Stimulated activated CD4-positive, alpha-beta T cell treated with anti-CD3 and anti-CD28 coated beads, TNF-alpha, amount 100 ng/mL, for 1 hour (primary cell): ENCODE data around the gene KRT33B.

ENCODE experiments used
- DNase-seq, 3 donors: peaks; one replicate each; pipeline ENCODE4 v3.0.0-alpha.2; 2020; ENCODE audit warnings: low read depth in 3 of 3, low spot score in 1 of 3

KRT33B gene

DNA sequence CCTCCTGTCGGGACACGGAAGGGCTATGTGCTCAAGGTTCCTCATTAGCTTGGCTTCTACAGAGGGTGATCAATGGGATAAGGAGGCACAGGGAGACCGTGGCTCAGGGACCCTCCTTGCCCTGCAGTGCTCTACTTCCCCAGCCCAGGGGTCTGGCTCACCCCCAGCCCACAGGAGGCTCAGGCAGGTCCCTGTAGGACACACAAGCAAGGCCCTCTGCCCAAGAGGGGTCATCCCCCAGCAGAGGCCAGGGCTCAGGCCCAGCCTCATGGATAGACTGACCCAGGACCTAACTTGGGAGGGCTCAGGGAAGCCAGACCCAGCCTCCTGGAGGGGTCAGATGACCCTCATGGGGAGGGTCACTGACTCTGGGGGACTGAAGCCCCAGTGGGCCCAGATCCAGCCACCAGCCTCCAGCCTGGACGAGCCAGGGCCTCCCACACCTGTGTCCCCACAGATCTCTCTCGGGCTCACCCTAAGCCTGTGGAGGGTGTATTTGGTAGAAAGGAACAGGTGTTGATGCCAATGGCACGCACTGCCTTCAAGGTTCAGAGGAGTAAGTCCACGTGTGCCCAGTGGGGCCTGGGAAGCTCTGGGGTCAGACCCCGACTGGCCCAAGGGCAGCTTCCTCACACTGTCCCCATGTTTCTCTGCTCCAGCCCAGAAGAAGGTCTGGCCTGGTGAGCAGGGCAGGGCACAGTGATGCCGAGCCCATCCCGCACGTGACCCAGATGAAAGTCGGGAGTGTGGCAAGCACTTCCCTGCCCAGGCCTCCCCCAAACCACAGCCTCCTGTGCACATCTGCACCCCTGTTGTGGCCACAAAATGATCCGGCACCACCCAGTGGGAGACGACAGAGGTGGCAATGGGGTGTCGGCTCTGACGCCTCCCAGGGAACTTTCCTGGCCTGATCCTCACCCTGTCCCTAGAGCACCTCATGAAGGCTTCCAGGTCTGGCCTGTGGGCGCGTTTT lies 43.2 kb downstream of the KRT33B start:
- DNase-seq, result no peak

DNA sequence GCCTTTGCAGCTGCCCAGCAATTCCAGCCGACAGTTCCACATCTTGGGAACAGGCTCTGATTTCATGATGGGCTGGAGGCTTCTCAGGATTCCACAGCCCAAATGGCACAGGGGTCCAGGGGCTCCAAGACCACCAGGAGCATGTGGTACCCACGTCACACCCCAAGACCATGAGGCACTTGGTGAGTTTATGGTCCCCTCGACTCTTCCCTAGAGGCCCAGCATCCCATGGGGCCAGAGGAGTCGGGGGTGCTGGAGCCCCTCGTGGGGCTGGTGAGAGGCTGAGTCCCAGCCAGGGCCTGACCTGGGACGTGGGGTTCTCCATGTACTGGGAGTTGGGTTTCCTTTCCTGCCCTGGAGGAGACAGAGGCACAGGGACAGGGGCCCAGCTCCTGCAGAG lies 44.0 kb downstream of the KRT33B start:
- no peak for DNase-seq

DNA sequence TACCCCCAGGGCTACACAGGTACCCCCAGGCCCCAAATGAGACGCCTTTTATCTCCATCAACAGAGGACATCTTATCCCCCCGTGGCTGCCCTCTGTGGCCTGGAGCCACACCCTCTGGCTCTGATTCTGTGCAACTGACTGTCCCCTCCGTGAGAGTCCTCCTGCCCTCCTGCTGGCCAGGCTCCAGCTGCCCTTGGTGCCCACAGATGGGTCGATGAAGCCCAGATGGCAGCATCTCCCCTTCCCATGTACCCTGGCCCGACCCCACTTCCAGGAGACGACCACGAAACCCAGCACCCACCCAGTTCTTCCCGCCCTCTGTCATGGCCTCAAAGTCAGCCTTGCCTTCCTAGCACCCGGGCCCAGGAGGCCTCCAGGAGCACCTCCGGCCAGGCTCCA lies 44.5 kb downstream of the KRT33B start:
- no peak for DNase-seq

DNA sequence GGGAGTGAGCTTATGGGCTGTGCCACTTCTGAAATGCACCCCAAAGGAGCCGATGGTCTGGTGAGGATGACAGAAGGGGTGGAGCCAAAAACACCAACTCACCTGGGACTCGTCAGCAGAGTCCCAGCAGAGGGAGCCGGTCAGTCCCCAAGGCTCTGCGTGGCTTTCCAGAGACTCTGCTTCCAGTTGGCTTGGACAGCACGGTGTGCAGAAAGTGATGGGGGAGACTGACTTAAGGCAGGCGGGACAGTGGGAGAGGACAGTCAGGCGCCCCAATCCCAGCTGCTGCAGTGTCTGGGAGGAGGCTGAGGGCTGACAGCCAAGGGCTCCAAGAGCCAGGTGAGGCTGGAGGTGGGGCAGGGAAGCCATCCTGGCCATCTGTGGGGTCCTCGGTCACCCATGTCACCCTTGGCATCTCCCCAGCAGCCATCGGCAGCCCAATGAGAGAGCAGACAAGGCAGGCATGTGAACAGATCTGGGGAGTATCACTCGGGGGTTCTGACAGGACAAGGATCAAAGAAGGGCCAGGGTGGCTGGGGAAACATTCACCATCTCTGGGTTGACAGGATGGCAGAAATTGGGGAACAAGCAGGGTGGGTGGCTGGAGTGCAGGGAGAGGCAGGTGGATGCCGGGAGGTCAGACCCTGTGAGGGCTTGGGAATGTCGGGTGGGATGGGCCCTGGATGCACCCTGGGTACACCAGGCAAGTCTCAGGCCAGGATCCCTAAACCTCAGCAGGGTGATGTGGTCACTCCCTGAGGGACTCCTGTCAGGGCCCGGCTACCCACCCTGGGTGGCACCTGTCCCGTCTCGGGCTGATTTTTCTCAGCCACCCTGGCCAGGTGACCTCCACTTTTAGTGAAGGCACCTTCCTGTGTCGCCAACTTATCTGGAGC lies 45.2 kb downstream of the KRT33B start:
- DNase-seq, result no peak

DNA sequence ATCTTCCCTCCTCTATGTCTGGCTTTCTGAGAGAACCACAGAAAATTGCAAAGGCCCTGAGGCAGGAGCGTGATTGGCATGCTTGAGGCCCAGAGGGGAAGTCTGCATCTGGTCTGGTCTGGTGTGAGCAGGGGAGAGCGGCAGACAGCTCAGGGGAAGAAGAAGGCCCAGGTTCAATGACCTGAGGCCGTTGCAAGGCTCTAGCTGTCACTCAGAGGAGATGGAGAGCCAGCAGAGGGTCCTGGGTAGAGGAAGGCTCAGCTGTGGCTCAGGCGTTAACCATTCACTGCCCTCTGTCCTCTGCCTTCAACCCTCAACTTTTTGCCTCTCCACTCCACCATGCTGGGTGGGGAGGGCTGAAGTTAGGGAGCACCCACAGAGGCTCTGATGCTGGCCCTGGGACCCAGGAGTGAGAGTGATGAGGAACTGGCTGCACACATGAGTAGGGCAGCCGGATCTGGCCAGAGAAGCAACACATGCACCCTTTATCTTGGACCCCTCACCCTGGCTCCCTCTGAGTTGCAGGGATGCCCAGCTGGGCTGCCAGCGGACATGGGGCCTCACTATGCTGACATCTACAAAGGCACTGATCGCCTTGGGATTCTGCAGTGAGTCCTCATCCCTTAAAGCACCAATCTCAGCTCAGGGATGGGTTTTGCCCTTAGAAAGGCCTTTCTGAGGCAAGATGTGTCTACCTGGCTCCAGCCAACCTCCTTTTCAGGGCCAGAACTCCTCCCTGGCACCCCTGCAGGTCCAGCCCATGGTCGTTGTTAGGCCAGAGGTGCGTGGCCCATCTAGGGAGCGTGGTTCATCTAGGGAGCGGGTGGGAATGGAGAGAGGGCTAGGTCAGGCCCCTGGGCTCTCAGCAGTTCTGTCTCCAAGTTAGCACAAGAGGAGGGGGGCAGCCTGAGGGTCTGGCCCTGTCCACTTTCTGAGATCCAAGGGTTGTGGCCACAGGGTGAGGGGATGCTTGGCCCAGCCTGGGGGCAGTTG lies 46.4 kb downstream of the KRT33B start:
- no peak for DNase-seq

DNA sequence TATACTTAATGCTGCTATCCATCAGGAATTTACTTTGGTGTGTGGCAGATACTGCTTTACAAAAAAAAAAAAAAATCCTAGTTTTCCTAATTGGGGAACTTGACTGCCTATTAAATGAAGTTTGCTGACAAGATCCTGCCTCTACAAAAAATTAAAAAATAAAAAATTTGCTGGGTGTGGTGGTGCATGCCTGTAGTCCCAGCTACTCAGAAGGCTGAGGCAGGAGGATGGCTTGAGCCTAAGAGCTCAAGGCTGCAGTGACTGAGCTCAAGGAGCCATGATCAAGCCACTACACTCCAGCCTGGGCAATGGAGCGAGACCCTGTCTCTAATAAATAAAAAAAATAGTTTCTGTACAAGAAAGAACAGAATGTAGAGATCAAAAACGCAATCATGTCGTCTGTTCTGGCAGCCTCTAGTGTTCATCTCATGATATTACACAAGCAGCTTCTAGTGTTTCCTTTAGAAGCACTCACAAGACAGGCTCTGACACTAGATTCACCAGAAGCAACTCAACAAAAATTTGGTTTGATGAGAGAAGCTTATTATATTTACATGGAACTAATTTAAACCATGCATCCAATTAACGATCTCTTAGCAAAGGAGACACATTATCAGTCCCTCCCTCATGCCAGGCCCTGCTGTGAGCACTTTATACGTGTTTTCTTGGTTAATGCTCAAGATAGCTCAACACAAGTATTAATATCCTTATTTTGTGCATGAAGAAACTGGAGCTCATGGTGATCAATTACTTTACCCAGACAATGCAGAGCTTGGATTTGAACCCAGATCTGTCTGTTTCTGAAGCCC lies 47.3 kb downstream of the KRT33B start:
- no peak for DNase-seq

DNA sequence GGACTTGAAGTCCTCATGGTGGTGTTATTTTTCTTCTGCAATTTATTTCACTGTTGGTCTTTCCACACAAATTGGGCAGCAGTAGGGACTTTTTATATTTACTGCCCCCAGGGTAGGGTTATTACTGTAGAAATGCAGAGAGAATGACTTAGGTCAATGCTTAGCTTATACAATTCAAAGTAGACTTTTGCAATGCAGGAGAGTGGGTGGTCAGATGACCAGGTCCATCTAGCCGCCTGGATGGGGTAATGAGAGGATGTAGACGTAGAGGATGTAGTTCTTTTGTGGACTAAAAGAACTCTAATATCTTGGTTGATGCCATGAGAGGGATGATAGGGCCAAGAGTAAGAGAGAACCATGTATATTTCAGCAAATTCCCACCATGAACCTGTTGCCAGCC lies 51.4 kb downstream of the KRT33B start:
- DNase-seq, result no peak

DNA sequence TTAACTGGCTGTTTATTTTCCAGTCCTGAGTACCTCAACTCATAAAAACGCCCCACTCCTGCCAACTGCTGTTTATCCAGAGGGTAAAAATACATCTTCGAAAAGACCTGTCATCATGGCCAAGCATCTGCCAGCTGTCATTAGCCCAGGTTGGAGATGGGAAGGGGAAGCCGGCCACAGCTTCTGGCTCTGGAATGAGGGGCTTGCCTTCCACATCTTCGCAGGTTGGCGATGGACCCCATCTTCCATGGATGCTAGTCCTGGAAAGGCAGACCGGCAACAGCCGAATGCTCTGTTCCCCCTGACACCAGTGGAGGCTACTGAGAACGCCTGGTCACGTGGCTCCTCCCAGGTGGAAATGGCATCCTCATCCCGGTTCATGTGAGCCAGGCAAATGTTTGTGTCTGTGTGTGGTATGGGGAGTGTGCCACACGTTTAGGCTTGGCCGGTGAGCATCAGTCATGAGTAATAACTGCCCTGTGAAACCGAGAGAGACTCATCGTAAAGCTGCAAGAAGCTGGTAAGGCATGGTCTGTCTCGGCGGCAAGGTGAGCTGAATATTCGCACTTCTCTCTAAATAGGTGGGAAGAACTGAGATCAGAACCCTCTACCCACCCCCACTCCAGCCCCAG lies 53.7 kb downstream of the KRT33B start:
- DNase-seq, result no peak

DNA sequence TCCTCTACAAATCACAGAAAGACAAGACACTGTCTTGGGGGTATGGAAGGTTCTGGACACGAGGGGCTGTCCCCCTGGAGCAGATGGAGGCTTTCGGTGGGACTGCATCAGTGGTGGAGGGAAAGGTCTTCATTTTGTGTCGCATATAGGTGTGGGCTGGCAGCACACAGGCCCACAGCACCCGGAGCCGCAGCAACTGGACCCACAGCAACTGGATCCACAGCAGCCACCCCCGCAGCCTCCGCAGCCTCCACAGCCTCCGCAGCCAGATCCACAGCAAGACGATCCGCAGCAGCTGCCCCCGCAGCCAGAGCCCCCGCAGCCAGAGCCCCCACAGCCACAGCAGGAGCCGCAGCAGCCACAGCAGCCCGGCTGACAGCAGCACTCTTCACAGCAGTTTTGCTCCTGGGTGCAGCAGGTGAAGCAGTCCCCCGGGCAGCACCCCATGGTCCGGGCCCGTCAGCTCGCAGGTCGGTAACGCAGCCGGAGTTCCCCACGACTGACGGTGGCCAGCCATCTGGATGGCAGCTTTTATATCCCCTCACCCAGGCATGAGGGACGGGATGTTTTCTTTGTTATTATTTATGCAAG lies 54.3 kb downstream of the KRT33B start, which contains the start of gene KRTAP17-1:
KRTAP17-1 (minus strand) TSS at position 507 of the 591 bp plus-strand sequence; CDS start at position 447, 60 bp downstream.
- DNase-seq, result no peak
